HepG2 (cell line): ENCODE data around the gene RBMS2. TPM values are rescaled to one million over a fixed set of nuclear protein-coding genes. Genes with fewer than 3 reads are reported as not detected.

Experiments
- ATAC-seq: fragments of 200-7000 bp; cut with Tn5 transposase; 3 replicates; pipeline ENCODE4 v1.9.1; 2020; ENCODE audit warnings: mild to moderate bottlenecking, moderate library complexity
- BruUV-seq: library from RNA; stranded (reverse); fragments of 400-500 nt; replicated peaks from 2 replicates; lab custom pipeline; 2021; lab: Mats Ljungman, UMichigan
- CTCF ChIA-PET: fragments of 300-600 bp; formaldehyde crosslinking; extraction: SDS; loops from one replicate; lab custom pipeline; 2021; ENCODE audit warnings: low total read pairs, inconsistent platforms, low intra/inter-chr PET ratio; lab: Yijun Ruan, JAX
- POLR2A ChIA-PET: fragments of 350-600 bp; sonication (Branson Sonifier 250); formaldehyde crosslinking; loops from one replicate; lab custom pipeline; 2020; ENCODE audit warnings: antibody characterized with exemption, inconsistent platforms; lab: Yijun Ruan, JAX
- DNase-seq: peaks from one replicate; pipeline ENCODE4 v3.0.0-alpha.2; 2015; ENCODE audit warnings: low spot score
- FAIRE-seq: peaks from 3 replicates; lab custom pipeline; 2011; peaks lifted over from hg19 to GRCh38; lab: Jason Lieb, UNC
- H2AFZ ChIP-seq: one replicate; pipeline ENCODE4 v1.6.1; 2011; ENCODE audit warnings: low read length, inconsistent platforms
- H3K27ac ChIP-seq: fragments of 300-600 bp; 3 replicates; pipeline ENCODE4 v1.8.0; 2011; ENCODE audit warnings: mixed run types, mild to moderate bottlenecking, mixed read lengths, low read length, inconsistent platforms; ENCODE audit not compliant: insufficient read depth; ENCODE audit errors: extremely low read length
- H3K27me3 ChIP-seq, 2 experiments: fragments of 200-600 bp in 1 of 2; 2 replicates in 1 of 2; 3 replicates in 1 of 2; pipeline versions ENCODE4 v1.6.0 to v1.8.0; 2011; ENCODE audit warnings: low read length in 2 of 2, mild to moderate bottlenecking in 2 of 2, moderate library complexity in 2 of 2, inconsistent platforms in 1 of 2; ENCODE audit not compliant: insufficient read depth in 2 of 2, control insufficient read depth in 1 of 2
- H3K36me3 ChIP-seq, 2 experiments: fragments of 200-600 bp in 1 of 2; replicated peaks in 1 of 2; 2 replicates in 1 of 2; 3 replicates in 1 of 2; pipeline versions ENCODE4 v1.5.1 to v1.8.0; 2011; ENCODE audit warnings: low read length in 2 of 2, inconsistent platforms in 1 of 2; ENCODE audit not compliant: insufficient read depth in 2 of 2, control insufficient read depth in 1 of 2
- H3K4me1 ChIP-seq: 2 replicates; pipeline ENCODE4 v1.5.1; 2012; ENCODE audit warnings: low read length, inconsistent platforms; ENCODE audit not compliant: insufficient read depth
- H3K4me2 ChIP-seq: 2 replicates; pipeline ENCODE4 v1.6.0; 2011; ENCODE audit warnings: low read depth, low read length, inconsistent platforms
- H3K4me3 ChIP-seq, 3 experiments: fragments of 200-600 bp in 1 of 3; sonication (generic), shearing (Covaris generic) in 1 of 3; replicated peaks in 1 of 3; 2 replicates each; pipeline ENCODE4 v1.5.1; 2011 to 2016; ENCODE audit warnings: low read length in 3 of 3, inconsistent platforms in 2 of 3, low read depth in 2 of 3, mild to moderate bottlenecking in 2 of 3, control low read depth in 1 of 3, mixed read lengths in 1 of 3; ENCODE audit not compliant: insufficient read depth in 1 of 3
- H3K79me2 ChIP-seq: one replicate; pipeline ENCODE4 v1.6.1; 2011; ENCODE audit warnings: low read length, inconsistent platforms; ENCODE audit not compliant: insufficient read depth
- H3K9ac ChIP-seq: 2 replicates; pipeline ENCODE4 v1.6.0; 2011; ENCODE audit warnings: mild to moderate bottlenecking, low read depth, low read length, inconsistent platforms; ENCODE audit not compliant: insufficient read depth
- H3K9me3 ChIP-seq: 2 replicates; pipeline ENCODE4 v1.5.1; 2012; ENCODE audit warnings: mild to moderate bottlenecking, low read length
- H4K20me1 ChIP-seq: 2 replicates; pipeline ENCODE4 v1.6.0; 2011; ENCODE audit warnings: inconsistent platforms, mild to moderate bottlenecking, low read length, moderate library complexity; ENCODE audit not compliant: insufficient read depth
- MED8 ChIP-seq: sonication (generic); formaldehyde crosslinking; IDR thresholded peaks from 2 replicates; pipeline ENCODE4 v1.8.1; 2023; ENCODE audit warnings: mild to moderate bottlenecking, missing genetic modification reagents; ENCODE audit not compliant: insufficient replicate concordance
- PITX1 ChIP-seq: sonication (generic); formaldehyde crosslinking; IDR thresholded peaks from 2 replicates; pipeline ENCODE4 v1.5.1; 2020; ENCODE audit warnings: mild to moderate bottlenecking, missing genetic modification reagents
- in situ Hi-C: cut with HindIII; loops from 2 replicates; pipeline ENCODE4 v1.10.0; 2017; ENCODE audit warnings: low pct_unique_long_range_greater_than_20kb; ENCODE audit not compliant: extremely low pct_ligation_motif_present
- intact Hi-C: fragments of 100-400 bp; cut with micrococcal nuclease; formaldehyde crosslinking; loops from one replicate; pipeline ENCODE4 v1.10.0; 2022; ENCODE audit not compliant: unreplicated experiment
- polyA plus RNA-seq, 8 experiments: library from polyadenylated mRNA; depleted of rRNA in 3 of 8; stranded (reverse) in 7 of 8; unstranded in 1 of 8; fragments of >200 nt; fragmentation: Illumina TruSeq in 4 of 8; extraction: Trizol in 4 of 8; gene quantifications; 2 replicates each; pipeline versions ENCODE4 v1.2.1 to v1.2.3, GENCODE V29; 2011 to 2016; ENCODE audit warnings: low read depth in 4 of 8, missing spikeins in 1 of 8, mixed read lengths in 1 of 8; ENCODE audit not compliant: insufficient read depth in 1 of 8
- total RNA-seq, 5 experiments: library from RNA; depleted of rRNA; stranded (reverse); fragments of >200 nt; fragmentation: Illumina TruSeq; extraction: Trizol; gene quantifications; 2 replicates each; pipeline ENCODE4 v1.2.3, GENCODE V29; 2016; ENCODE audit warnings: low read depth in 1 of 5
- TF ChIP-seq, protein P1 (sequence below): sonication (generic); formaldehyde crosslinking; IDR thresholded peaks from 2 replicates; pipeline ENCODE4 v1.4.0; 2020; ENCODE audit warnings: missing genetic modification reagents
- TF ChIP-seq, protein P2 (sequence below): sonication (generic); formaldehyde crosslinking; IDR thresholded peaks from 2 replicates; pipeline ENCODE4 v1.8.1; 2023; ENCODE audit warnings: missing genetic modification reagents, inconsistent platforms, borderline replicate concordance
- TF ChIP-seq, protein P3 (sequence below): sonication (generic); formaldehyde crosslinking; IDR thresholded peaks from 2 replicates; pipeline ENCODE4 v1.4.0; 2020; ENCODE audit warnings: missing genetic modification reagents

The RBMS2 gene
- total and polyA plus RNA-seq, 2 of the 13 experiments (the other 11 are each of a cell fraction or from before 2014, with no cell fraction given) = 0.53 to 7.4 TPM

DNA sequence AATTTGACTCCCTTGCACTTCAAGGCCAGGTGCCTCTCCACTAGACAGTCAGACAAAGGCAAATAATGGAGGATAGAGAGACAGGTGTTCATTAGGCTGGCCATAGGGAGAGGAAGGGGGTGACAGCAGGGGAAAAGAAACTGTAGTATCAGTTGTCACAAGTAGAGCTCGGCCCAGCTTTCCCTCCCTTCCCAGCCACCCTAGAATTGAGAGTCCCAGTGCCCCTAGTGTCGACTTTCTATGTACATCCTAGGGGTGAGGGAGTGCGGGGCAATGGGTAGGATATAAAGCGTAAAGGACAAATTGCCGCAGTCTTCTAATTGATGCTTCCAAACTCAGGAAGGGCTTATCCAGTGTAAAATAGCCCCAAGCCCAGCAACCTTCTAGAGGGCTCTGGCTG, 69.5 kb downstream of the RBMS2 start (continued):
- no peak for TF ChIP-seq PITX1 (CRISPR knock-in tag)
- TF ChIP-seq, protein P1, sequence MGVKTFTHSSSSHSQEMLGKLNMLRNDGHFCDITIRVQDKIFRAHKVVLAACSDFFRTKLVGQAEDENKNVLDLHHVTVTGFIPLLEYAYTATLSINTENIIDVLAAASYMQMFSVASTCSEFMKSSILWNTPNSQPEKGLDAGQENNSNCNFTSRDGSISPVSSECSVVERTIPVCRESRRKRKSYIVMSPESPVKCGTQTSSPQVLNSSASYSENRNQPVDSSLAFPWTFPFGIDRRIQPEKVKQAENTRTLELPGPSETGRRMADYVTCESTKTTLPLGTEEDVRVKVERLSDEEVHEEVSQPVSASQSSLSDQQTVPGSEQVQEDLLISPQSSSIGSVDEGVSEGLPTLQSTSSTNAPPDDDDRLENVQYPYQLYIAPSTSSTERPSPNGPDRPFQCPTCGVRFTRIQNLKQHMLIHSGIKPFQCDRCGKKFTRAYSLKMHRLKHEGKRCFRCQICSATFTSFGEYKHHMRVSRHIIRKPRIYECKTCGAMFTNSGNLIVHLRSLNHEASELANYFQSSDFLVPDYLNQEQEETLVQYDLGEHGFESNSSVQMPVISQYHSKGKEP = no peak
- TF ChIP-seq, protein P2, sequence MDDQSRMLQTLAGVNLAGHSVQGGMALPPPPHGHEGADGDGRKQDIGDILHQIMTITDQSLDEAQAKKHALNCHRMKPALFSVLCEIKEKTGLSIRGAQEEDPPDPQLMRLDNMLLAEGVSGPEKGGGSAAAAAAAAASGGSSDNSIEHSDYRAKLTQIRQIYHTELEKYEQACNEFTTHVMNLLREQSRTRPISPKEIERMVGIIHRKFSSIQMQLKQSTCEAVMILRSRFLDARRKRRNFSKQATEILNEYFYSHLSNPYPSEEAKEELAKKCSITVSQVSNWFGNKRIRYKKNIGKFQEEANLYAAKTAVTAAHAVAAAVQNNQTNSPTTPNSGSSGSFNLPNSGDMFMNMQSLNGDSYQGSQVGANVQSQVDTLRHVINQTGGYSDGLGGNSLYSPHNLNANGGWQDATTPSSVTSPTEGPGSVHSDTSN (CRISPR knock-in tag) = no peak
- TF ChIP-seq, all 625 proteins: peak for 0

GRCh38 chr12:56591961-56592360, 70.3 kb downstream of the RBMS2 start:
- no peak overlapping the region for H3K4me3 ChIP-seq
- H3K27me3 ChIP-seq = no peaks in the 10 kb centered on the region
- POLR2A ChIA-PET = no interaction called here
- DNase-seq (no peak), FAIRE-seq (no peak), ATAC-seq (no peak)
- H3K4me1 ChIP-seq = no peaks in the 10 kb centered on the region
- no peak overlapping the region for H2AFZ ChIP-seq
- CTCF ChIA-PET = no interaction called here
- in situ Hi-C loops = no loop called here
- no peaks in the 10 kb centered on the region for H4K20me1 ChIP-seq
- no peaks in the 10 kb centered on the region for H3K9me3 ChIP-seq
- no peak overlapping the region for H3K9ac ChIP-seq
- no peak overlapping the region for H3K4me2 ChIP-seq
- TF ChIP-seq MED8 (CRISPR knock-in tag) = no peak
- TF ChIP-seq, protein P3, sequence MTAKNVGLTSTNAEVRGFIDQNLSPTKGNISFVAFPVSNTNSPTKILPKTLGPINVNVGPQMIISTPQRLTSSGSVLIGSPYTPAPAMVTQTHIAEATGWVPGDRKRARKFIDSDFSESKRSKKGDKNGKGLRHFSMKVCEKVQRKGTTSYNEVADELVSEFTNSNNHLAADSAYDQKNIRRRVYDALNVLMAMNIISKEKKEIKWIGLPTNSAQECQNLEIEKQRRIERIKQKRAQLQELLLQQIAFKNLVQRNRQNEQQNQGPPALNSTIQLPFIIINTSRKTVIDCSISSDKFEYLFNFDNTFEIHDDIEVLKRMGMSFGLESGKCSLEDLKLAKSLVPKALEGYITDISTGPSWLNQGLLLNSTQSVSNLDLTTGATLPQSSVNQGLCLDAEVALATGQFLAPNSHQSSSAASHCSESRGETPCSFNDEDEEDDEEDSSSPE (CRISPR knock-in tag) = no peak
- TF ChIP-seq, all 625 proteins: peak for 0
- Histone ChIP-seq H3K27ac (no peak overlapping the region), H3K36me3 (no peaks in the 10 kb centered on the region; a peak in 1 of 5 replicates), H3K79me2 (no peaks in the 10 kb centered on the region)
- BruUV-seq = no TSS peak
- intact Hi-C loops = no loop called here
